Measurements from ENCODE around the gene DCXR.

The DCXR gene

DNA sequence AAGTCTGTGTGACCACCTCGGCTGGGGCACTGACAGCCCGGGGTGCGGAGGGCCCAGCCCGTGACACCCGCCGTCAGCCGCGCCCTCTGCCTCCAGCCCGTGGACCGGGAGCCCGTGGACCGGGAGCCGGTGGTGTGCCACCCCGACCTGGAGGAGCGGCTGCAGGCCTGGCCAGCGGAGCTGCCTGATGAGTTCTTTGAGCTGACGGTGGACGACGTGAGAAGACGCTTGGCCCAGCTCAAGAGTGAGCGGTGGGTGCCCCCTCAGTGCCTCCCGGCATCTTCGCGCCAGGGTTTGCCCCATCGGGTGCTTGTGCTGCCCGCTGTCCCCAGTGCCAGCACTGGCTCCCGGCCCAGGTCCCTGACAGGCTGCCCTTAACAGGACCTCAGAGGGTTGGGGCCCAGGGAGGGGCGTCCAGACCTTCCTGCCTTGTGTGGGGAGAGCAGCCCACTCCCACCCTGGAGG is 28.5 kb downstream of the DCXR start:
- DNase-seq = no peak

DNA sequence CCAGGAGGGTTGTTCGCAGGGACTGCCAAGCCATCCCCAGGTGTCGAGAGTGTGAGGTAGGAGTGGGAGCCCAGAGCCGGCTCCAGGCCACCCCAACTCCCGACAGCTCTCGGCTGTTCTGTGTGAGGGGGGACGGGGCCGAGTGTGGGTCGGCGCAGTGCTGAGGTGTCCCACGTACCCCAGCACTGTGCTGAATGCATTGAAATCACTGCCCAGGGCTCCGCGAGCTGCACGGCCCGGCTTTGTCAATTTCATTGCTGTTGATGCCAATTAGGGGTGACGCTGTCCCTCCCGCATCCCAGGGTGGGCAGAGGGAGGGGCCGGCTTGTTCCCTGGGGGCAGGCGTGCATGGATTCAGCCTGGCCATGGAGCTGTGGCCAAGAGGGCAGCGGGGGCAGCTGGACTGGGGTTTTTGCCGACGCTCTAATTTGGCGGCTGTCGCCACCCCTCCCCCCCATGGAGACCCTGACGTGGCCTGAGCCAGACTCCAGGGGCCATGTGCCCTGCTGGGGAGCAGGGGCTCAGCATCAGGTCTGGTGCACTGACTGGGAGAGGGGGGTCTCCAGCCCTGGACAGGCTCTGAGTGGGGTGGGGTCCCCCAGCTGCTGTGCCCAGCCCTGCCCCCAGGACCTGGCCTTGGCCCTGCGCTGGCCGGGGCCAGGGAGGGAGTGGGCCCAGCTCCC is 29.1 kb downstream of the DCXR start:
- DNase-seq = no peak

DNA sequence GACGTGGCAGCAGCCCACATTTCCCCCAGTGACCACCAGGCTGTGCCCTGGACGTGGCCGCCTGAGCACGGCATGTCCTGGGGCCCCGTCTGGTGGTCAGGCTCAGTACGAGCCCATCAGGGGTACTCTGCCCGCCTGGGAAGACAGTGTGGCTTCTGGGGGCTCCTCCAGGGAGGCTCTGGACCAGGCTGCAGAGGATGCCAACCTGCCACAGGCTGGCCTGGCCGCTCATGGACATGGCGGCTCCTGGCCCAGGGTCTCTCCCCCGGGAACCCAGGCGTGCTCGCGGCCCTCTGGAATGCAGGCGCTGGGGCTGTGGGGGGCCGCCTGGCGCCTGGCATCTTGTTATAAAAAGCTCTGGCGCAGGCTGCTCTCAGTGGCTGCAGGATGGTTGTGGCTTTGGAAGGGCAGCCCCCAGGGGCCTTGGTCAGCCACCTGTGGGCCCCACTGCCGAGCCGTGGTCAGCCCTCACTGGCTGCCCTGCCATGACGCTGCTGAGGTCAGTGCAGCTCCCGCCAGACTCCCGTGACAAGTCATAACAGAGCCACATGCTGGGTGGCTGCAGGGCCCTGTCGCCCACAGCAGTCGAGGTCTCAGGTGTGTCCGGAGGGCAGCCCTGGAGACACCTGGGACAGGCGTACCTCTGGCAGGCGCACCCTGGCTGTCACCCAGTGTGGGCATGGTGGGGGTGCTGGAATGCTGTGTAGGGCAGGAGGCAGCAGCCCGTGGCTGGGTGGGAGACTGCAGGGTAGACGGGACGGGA is 29.8 kb downstream of the DCXR start:
- DNase-seq = no peak

DNA sequence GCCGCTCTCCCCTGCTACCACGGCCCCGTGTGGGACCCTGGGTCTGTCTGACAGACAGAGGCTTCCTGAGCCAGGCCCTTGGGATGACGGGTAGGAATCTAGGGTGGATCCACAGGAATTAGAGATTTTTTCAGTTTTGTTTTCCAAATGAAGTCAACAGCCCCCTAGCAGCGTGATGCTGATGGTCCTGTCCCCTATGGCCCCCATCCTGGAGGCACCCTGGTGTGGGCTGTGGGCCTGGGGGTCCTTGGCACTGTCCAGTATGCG is 30.3 kb downstream of the DCXR start:
- DNase-seq = no peak

DNA sequence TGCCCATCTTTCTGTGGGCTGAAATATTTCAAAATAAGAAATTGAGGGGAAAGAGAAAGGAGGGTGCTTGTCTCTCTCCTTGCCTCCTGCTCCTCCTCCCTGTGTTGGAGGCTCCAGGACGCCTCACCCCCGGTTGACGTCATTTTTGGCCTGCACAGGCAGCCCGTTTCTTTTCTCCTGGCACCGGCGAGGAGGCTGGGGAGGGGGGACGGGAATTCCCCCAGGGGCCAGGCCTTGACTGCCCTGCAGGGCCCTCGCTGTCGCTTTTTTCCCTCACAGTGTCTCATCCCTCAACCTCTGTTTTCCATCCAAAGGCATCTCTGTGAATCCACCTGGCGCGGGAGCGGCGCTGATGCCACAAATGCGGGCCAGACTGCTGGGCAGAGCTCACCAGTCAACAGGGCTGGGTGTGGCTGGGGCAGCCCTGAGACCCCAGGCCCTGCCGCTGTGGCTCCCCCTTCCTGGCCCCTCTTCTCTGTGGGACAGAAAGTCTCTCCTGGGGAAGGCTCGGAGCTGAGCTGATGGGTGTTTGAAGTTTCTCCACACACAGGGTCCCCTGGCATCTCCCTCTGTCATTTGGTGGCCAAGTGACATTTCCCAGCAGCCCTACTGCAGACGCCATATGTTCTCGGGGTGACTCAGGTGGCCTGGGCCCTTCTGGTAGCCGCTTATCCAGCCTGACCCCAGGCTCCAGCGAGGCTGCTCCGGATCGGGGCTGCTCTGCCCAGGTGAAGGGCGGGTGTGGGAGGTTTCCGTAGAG is 30.8 kb downstream of the DCXR start:
- DNase-seq = no peak

DNA sequence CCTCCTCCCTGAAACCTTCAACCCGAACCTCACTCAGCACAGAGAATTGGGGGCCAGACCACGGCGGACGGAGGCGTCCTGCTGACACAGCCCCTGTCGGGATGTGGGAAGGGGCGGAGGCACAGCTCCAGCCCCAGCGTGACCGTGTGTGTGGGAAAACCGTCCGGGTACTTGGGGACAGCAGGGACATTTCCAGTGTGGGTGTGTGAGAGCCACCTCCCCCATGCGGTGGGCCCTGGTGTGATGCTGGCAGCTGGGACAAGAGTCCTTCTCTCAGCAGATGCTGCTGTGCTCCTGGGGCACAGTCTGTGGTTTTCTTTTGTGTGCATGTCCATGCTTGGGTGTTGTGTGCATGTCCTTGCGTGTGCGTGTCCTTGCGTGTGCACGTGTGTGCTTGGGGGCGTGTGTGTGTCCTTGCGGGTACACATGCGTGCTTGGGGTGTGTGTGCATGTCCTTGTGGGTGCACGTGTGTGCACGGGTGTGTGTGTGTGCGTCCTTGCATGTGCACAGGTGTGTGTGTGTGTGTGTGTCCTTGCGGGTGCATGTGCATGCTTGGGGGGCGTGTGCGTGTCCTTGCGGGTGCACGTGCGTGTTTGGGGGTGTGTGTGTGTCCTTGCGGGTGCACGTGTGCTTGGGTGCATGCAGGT is 31.7 kb downstream of the DCXR start:
- DNase-seq = no peak

DNA sequence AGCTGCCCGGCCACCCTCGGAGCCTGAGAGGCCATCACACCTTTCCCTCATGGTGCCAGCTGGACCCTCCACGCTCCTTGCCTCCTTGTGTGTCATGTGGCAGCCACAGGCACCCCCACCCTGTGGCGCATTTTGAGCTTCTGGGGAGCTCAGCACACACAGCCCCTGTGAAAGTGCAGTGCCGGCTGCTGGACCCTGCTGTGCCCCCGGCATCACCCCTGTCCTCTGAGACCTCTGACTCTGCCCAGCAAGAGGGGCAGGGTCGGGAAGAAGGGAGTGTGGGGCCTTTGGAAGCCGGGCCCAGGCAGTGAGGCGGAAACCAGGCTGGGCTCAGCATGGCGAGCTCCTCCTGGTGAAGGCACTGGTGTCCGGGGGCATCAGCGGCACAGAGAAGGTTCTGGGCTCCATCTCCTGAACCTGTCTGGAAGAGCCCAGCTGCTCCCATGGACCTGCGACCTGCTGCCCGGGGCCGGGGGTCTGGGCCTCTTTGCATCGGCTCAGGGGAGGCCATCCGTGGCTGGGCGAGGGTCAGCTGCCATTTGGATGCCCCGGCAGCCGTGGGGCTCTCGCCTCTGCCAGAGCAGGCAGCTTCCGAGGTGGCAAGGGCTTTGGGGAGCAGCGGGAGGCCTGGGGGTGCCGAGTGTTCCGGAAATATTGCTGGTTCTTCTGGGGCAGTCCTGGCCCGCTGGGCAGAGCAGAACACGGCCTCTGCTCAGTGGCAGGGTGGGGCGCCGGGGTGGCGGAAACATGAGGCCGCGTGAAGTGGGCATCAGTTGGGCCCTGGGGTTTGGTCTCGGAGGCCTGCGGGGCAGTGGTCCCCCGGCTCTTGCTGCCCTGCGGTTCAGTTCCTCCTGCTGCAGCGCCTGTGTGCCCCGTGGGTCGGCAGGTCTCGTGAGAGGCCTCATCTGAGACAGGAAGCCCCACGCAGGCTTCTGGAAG is 32.7 kb downstream of the DCXR start:
- DNase-seq = no peak

DNA sequence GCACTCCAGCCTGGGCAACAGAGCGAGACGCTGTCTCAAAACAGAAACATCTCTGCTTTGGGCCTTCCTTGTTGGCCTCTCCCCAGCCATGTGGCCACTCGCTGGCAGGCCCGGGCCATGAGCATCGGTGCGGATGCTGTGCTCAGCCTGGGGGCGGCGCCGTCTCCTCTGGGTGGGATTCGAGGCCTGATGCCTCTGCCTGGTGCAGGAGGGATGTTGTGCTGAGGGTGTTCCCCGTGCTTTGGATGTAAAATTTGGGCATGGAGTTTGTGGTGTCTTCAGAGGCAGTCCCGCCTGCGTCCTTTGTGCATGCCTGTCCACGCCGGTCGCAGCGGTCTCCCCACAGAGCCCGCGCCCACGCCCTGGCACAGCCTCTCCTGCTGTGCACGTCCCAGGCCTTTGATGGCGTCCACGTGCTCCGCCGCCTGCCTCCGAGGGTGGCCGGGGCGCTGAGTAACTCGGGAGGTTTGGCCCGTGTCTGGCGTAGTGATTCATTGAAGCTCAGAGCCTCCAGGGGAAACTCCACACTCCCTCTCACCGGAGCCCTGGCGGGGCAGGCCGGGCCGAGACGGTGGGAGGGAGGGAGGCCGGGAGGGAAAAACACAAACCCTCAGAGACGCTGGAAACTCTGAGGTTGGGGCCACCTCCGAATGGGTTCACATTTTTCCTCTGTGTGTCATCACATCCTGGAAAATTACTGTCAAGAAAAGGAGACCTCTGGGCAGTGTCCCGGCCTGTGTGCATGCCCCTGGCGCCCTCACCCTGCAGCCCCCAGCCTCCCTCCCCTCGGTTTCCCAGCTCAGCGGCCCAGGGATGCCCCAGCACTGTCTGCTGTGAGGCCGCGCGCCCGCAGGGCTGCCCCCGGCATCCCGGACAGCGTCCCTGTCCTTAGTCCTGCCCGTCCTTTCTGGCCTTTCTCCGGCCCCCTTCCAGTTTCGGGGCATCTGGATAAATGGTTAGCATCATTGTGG is 33.8 kb downstream of the DCXR start:
- DNase-seq = no peak

DNA sequence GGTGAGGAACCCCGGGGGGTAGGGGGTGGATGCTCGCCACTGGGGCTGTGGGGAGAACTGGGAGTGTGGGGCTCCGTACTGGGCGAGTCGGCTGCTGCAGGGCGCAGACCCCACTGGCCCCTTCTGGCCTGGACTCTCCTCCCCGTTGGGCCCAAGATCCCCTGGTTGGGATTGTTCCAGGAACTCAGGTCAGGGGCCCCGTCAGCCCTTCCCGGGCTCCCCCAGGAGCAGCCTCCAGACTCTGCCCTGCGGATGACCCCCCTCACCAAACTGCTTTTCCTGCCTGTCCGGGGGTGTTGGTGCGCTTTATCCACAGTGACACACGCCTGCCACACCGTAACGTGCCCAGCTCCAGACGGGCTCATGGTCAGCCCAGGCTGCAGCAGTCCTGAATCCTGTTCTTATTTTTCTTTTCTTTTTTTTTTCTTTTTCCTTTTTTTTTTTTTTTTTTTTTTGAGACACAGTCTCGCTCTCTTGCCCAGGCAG is 35.9 kb downstream of the DCXR start:
- no peak for DNase-seq

DNA sequence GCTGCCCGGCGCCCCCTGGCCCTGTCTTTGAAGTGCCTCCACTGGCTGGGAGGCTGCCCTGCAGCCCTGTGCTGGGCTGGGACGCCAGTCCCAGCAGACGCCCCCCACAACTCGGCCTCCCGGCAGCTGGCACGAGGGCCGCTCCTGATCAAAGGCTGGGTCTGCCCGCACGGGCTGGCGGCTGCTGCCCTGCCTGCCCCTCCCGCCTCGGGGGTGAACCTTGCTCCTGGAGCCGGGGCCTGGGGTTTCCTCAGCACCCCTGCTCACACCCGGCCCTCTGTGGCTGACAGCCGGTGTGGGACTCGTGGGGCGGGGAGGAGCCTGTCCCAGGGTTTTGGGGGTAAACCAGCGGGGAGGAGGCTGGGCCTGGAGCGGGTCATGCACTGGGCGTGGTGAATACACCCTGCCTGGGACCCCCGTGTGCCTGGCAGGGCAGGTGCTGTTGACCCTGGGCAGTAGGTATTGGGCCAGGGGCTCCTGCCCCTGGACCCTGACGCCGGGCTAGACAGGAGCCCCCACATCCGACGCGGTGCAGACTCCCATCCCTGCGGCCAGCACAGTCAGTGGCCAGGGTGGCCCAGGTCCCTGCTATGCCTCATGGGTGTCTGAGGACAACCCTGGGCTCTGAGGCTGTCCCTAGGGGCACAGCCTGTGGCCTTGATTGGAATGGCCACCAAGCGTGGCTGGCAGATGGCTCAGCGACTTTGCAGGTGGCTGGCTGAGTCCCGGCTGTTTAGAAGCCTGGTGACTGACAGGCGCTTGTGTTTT is 36.5 kb downstream of the DCXR start:
- no peak for DNase-seq

DNA sequence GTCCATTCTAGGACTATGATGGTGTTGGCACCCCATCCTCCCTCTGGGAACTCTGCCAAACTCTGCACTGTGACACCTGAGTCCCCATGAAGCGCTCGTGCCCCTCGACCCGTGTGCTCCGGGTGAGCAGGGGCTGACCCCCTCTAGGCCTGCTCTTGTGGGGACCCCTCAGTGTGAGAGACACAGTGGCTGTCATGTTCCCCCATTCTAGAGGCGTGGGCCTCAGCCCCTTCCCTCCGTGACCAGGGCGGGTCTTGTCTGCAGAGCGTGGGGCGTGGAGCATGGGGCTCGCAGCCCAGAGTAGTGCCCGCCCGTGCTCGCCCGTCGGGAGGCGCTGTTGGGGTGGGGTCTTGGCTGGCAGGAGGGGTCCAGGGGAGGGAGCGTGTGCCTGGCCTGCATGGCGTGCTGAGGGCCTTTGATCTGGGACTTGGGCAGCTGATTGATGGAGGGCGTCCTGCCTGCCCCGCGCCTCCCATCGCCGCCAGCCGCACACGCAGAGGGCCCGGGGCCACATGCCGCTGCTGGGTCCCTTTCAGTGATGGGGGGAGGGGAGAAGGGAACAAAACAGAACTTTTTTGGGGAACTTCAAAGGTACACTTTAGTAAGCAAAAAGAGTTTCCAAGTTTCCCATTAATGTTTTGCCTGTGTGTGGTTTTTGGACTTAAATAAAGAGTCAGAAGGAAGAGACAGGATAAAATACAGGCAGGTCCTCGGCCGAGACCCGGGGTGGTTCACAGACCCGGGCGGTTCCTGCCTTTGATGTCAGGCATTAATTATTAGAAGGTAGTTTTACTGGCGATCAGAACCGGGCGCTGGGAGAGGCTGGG is 37.3 kb downstream of the DCXR start:
- DNase-seq = no peak

DNA sequence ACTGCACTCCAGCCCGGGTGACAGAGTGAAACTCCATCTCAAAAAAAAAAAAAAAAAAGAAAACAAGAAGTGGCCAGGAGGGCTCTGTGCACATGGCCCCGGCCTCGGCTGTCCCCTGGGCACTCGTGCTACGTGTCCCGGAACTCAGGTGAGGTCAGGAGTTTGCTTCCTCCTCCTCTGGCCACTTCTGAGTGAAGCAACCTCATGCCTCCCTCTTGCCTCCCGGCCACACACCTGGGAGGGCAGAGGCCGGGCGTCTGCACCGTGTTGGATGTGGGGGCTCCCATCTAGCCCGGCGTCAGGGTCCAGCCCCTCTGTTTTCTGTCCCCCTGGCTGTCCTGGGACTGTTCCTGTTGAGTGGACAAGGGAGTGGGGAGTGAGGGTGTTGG is 37.9 kb downstream of the DCXR start:
- no peak for DNase-seq

DNA sequence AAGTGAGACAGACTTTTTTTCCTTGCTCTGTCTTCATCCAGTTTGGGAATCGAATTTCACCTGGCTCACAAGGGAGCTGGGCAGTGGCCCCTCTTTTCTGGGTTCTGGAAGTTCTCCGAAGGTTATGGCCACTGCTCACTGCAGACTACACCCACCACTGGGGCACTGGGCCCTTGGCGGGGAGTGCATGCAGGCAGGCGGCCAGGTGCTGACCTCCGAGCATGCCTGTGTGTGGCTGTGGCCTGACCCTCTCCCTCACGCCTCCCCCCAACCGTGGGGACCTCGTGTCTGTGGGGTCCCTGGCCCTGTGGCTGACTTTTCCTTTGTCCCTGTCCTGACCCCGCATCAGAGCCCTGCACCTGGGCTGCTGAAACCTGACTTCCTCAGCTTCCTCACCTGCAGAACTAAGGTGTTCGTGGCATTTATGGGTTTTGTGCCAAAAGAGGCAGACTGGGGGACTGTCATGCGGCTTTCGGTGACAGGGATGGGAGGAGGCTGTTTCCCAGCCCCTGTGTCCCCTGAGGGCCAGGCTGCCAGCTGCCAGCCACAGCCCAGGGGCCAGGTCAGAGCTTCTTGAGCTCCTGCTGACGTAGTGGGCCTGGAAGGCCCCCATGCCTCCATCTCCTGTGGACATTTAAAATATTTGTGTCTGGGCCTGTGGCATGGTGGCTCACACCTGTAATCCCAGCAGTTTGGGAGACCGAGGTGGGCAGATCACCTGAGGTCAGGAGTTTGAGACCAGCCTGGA is 38.6 kb downstream of the DCXR start:
- no peak for DNase-seq

DNA sequence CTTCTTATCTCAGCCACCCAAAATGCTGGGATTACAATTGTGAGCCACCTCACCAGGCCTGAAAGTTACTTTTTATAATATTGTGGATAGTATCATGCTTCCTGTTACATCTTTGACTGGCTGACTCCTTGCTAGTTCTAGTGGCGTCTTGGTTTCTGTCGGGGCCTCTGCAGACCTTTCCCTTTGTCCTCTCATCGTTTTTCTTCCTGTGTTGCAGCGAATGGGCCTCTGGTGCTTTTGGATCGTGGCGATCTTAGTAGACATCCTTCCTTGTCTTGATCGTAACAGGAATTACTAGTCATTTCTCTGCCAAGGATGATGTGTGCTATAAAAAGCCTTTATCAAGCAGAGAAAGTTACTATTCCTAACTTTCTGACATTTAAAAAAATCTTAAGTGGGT is 39.3 kb downstream of the DCXR start:
- DNase-seq = no peak

DNA sequence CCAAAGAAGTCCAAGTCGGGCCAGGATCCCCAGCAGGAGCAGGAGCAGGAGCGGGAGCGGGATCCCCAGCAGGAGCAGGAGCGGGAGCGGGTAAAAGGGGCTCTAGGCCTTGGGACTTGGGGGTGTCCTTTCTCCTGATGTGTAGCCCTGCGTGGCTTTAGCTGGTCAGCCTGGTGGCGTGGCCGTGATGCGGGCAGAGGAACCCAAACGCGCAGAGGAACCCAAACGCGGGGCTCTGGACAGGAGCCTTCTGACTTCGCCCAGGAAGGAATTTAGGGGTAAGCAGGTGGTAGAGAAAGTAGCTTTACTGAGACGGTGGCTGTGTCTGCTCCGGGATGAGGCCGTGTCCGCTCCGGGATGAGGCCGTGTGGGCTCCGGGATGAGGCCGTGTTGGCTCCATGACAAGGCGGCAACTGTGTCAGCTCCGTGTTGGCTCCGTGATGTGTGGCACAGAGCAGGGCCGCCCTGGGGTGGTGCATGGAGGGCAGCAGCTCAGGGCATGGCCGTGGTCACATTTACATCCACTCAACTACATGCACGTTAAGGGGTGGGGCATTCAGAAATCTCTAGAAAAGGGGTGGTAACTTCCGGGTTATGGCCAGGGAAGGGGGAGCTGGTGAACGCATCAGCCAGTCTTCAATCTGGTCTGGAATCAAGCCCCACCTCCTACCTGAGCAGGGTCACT is 40.6 kb downstream of the DCXR start:
- no peak for DNase-seq

DNA sequence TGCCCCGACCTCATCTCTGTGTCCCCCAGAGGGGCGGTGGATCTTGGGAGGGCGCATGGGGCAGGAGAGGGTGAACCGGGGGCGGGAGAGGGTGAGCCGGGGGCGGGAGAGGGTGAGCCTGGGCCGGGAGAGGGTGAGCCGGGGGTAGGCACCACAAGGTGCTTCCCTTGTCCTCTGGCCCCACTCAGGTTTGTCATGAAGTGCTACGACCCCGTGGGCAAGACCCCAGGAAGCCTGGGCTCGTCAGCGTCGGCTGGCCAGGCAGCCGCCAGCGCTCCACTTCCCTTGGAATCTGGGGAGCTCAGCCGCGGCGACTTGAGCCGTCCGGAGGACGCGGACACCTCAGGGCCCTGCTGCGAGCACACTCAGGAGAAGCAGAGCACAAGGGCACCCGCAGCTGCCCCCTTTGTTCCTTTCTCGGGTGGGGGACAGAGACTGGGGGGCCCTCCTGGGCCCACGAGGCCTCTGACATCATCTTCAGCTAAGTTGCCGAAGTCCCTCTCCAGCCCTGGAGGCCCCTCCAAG is 41.2 kb downstream of the DCXR start:
- DNase-seq = no peak

DNA sequence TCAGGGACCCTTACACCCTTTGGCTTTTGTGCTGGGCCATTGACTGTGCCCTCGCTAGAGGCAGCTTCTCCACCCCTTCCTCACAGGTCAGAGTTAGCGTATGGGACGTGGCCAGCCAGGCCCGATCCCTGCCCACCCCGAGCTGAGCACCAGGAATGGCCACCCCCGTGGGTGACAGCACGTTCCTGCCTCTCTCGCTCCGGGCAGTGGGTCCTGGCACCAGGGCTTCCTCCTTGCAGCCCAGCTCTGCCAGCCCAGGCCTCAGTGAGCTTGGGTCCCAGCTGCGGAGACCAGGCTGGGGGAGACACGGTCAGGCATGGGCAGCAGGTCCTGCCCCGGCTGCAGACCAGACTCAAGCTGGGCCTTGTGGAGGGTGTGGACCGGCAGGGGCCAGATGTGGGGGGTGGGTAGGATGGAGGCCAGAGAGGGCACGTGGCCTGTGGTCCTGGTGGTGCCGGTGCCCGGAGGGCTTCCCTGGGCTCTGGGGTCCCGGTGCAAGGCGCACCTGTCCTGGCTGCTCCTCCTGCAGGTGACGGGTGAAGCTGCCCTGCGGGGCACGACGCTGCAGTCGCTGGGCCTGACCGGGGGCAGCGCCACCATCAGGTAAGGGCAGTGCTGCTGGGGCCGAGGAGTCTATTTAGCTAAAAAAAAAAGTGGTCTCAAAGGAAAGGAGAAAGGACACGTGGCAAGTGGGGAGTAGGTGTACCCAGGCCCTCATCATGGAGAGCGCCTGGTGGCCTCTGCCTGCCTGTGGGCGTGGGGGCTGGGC is 41.9 kb downstream of the DCXR start:
- DNase-seq = no peak
